ENCODE data around the gene UGGT2.

GRCh38 chr13:95929430-95929829 lies 123.8 kb downstream of the UGGT2 start:
- TF ChIP-seq POLR2AphosphoS5 (IDR thresholded peaks at IDR 0.05; ENCODE audit: insufficient read depth in 1 of 2, low read depth in 1 of 2), result no peak
- TF ChIP-seq CTCF (IDR thresholded peaks at IDR 0.05), result no peak
- TF ChIP-seq POLR2A (IDR thresholded peaks at IDR 0.05), result no peak
